ENCODE results near the gene TSEN15.

The TSEN15 gene

GRCh38 chr1:184101571-184101970 is 50.0 kb downstream of the TSEN15 start:
- DNase-seq (ENCODE audit: low spot score) = no peak

GRCh38 chr1:184110272-184111204 is 59.0 kb downstream of the TSEN15 start:
- no peak for DNase-seq (ENCODE audit: low spot score)

- DNase-seq (ENCODE audit: low spot score) = no peak
Measured at GRCh38 chr1:184112176-184112948, 60.8 kb downstream of the TSEN15 start.

- DNase-seq (ENCODE audit: low spot score) = no peak
Measured at GRCh38 chr1:184113251-184113650, 61.7 kb downstream of the TSEN15 start.

GRCh38 chr1:184114818-184115398 is 63.4 kb downstream of the TSEN15 start:
- DNase-seq (ENCODE audit: low spot score) = no peak

GRCh38 chr1:184116287-184116686 is 64.8 kb downstream of the TSEN15 start:
- DNase-seq (ENCODE audit: low spot score) = no peak

- DNase-seq (ENCODE audit: low spot score) = no peak
Measured at GRCh38 chr1:184118046-184118445, 66.5 kb downstream of the TSEN15 start.

Measured in hematopoietic multipotent progenitor cell treated with erythropoietin and hydrocortisone succinate and interleukin-3 and kit ligand, for 15 days (in vitro differentiated cells).